ENCODE measurements around the gene RAP1GAP. TPM values are rescaled to one million over a fixed set of nuclear protein-coding genes. Genes with fewer than 3 reads are reported as not detected.

Gene RAP1GAP
- total RNA-seq, 4 donors from 2014 or later: 14.1 to 37.4 (median 28.8) TPM

- TF ChIP-seq EP300 (IDR thresholded peaks at IDR 0.05; ENCODE audit: low read depth) (no peak), POLR2A (IDR thresholded peaks at IDR 0.05) (no peak), POLR2AphosphoS5 (IDR thresholded peaks at IDR 0.05) (no peak), CTCF (IDR thresholded peaks at IDR 0.05) (no peak)
- DNase-seq: no peak
- Histone ChIP-seq H3K9me3 (no peaks in the 10 kb centered on the region), H3K36me3 (no peaks in the 10 kb centered on the region), H3K4me3 (no peak overlapping the region), H3K27ac (no peak overlapping the region), H3K27me3 (no peaks in the 10 kb centered on the region), H3K4me1 (no peaks in the 10 kb centered on the region)
- in situ Hi-C loops (cut with MboI; ENCODE audit: low pct_ligation_motif_present in 1 of 4, low pct_unique_long_range_greater_than_20kb in 1 of 4, low sequenced_read_pairs in 3 of 4): no loop called here
- intact Hi-C loops (cut with DNase I; ENCODE audit: low total_unique reads): no loop called here
- WGBS, 2 donors (ENCODE audit: low coverage in 1 of 2): 72 to 76% methylated on average over 7 to 14 of the region's 19 CpGs
Observed at GRCh38 chr1:21597753-21598152, 71.4 kb downstream of the RAP1GAP start.

DNA sequence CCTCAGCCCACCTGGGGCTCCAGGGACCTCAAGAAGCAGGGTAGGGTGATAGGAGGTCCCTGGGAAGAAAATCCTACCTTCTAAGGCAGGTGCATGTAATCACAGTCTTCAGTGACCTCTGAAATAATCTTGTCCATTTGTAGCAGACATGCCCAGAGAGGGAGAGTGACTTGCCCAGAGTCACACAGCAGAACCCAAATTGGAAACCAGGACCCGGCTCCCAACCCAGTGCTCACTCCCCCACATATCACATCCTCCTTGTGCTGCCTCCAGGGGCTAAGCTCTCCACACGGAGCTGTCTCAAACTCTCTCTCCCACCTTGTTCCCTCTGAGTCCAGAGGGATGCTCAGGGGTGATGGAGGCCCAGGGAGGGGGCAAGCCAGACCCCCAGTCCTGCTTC is 72.5 kb downstream of the RAP1GAP start:
- Histone ChIP-seq H3K4me1 (no peaks in the 10 kb centered on the region), H3K9me3 (no peaks in the 10 kb centered on the region), H3K27ac (no peak overlapping the region), H3K4me3 (no peak overlapping the region), H3K27me3 (peaks cover 3% of the 10 kb centered on the region), H3K36me3 (no peaks in the 10 kb centered on the region)
- 85% methylated on average over 2 of the region's 2 CpGs; no CpG with 5 or more reads in 1 of the 2 donors for WGBS, 2 donors (ENCODE audit: low coverage in 1 of 2)
- intact Hi-C loops (cut with DNase I; ENCODE audit: low total_unique reads): no loop called here
- in situ Hi-C loops (cut with MboI; ENCODE audit: low pct_ligation_motif_present in 1 of 4, low pct_unique_long_range_greater_than_20kb in 1 of 4, low sequenced_read_pairs in 3 of 4): no loop called here
- DNase-seq: no peak
- TF ChIP-seq POLR2A (IDR thresholded peaks at IDR 0.05) (no peak), CTCF (IDR thresholded peaks at IDR 0.05) (no peak), EP300 (IDR thresholded peaks at IDR 0.05; ENCODE audit: low read depth) (no peak), POLR2AphosphoS5 (IDR thresholded peaks at IDR 0.05) (no peak)

DNA sequence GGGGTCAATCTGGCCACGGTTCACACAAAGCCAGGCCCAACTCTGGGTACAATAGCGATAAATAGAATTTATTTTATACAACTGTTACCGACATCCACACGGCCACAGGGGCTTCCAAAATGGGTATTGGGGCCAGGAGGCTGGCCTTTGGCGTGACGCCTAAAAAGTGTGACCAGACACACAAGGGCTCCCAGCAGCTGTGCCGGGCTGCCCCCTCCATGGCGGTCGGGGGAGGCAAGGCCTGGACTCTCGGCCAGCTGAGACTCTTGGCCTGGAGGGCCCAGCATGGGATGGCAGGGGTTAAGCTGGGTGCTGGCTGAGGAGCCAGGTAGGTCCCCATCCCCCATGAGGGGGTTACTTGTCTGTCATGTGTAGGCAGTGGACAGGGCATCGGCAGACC is 73.0 kb downstream of the RAP1GAP start:
- intact Hi-C loops (cut with DNase I; ENCODE audit: low total_unique reads) (no loop called here), in situ Hi-C loops (cut with MboI; ENCODE audit: low pct_ligation_motif_present in 1 of 4, low pct_unique_long_range_greater_than_20kb in 1 of 4, low sequenced_read_pairs in 3 of 4) (no loop called here)
- Histone ChIP-seq H3K4me1 (no peaks in the 10 kb centered on the region), H3K4me3 (no peak overlapping the region), H3K36me3 (no peaks in the 10 kb centered on the region), H3K27ac (no peak overlapping the region), H3K9me3 (no peaks in the 10 kb centered on the region), H3K27me3 (peaks cover 7% of the 10 kb centered on the region)
- WGBS, 2 donors (ENCODE audit: low coverage in 1 of 2): 80% methylated on average over 11 of the region's 11 CpGs; no CpG with 5 or more reads in 1 of the 2 donors
- no peak for DNase-seq
- TF ChIP-seq POLR2AphosphoS5 (IDR thresholded peaks at IDR 0.05) (no peak), CTCF (IDR thresholded peaks at IDR 0.05) (no peak), EP300 (IDR thresholded peaks at IDR 0.05; ENCODE audit: low read depth) (no peak), POLR2A (IDR thresholded peaks at IDR 0.05) (no peak)

GRCh38 chr1:21594935-21595897 is 73.9 kb downstream of the RAP1GAP start:
- no peak overlapping the region for H3K27ac ChIP-seq
- no peaks in the 10 kb centered on the region for H3K36me3 ChIP-seq
- peak; percentile 49 for DNase-seq
- peak; percentile 38 to 58 (median 48) for TF ChIP-seq CTCF (IDR thresholded peaks at IDR 0.05)
- TF ChIP-seq EP300 (IDR thresholded peaks at IDR 0.05; ENCODE audit: low read depth): no peak
- H3K4me3 ChIP-seq: no peak overlapping the region
- H3K4me1 ChIP-seq: peaks cover 0 to 7% (median 0%) of the 10 kb centered on the region in 4 donors
- peaks cover 17% of the 10 kb centered on the region for H3K27me3 ChIP-seq
- H3K9me3 ChIP-seq: no peaks in the 10 kb centered on the region
- in situ Hi-C loops (cut with MboI; ENCODE audit: low pct_ligation_motif_present in 1 of 4, low pct_unique_long_range_greater_than_20kb in 1 of 4, low sequenced_read_pairs in 3 of 4): no loop called here
- 63 to 90% methylated on average over 2 to 26 of the region's 26 CpGs for WGBS, 2 donors (ENCODE audit: low coverage in 1 of 2)
- intact Hi-C loops (cut with DNase I; ENCODE audit: low total_unique reads): no loop called here

All from transverse colon (tissue), 4 donors.